ENCODE data around the gene CXorf58. TPM values are rescaled to one million over a fixed set of nuclear protein-coding genes. Genes with fewer than 3 reads are reported as not detected.

The CXorf58 gene
- total RNA-seq, 1 experiment from 2014 or later: not detected

DNA sequence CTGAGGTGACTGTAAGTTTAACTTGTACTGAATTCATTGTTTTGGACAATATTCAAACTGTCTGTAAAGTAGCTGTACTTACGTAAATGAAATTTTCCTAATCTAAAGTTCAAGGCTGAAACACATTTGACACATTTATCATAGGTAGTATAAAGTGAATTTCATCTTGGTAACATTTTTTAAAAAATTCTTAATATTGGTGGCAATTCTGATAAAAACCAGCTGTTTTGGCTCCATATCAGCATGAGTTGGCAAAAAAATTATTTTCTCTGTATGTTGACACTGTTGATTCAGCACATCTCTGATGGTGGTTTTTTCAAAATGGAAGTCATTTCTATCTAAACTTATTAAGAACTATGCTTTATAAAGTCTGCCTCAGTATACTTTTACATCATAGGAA, 30.9 kb downstream of the CXorf58 start:
- intact Hi-C loops (cut with micrococcal nuclease; ENCODE audit: unreplicated experiment): no loop called here
- Histone ChIP-seq H3K36me3 (ENCODE audit: insufficient read depth, low read length, poor library complexity, severe bottlenecking) (no peaks in the 10 kb centered on the region), H3K4me3 (ENCODE audit: low read depth, low read length, poor library complexity, severe bottlenecking) (no peak overlapping the region), H3K4me1 (ENCODE audit: insufficient read depth, low read length, poor library complexity, severe bottlenecking) (peaks cover 4% of the 10 kb centered on the region), H3K9me3 (ENCODE audit: low read depth, low read length, poor library complexity, severe bottlenecking) (no peaks in the 10 kb centered on the region), H3K27ac (ENCODE audit: low read depth, low read length, poor library complexity, severe bottlenecking) (no peak overlapping the region), H3K27me3 (replicated peaks; ENCODE audit: insufficient read depth, low read depth, low read length, poor library complexity) (peaks cover 9% of the 10 kb centered on the region)
- no TSS peak for BruUV-seq (replicated peaks)
- no peak for DNase-seq (ENCODE audit: low spot score)
- ChIA-PET POLR2A (ENCODE audit: low non-redundant PET) (no interaction called here), CTCF (no interaction called here)
- no peak for TF ChIP-seq EZH2 (IDR thresholded peaks at IDR 0.05; ENCODE audit: borderline replicate concordance, low read depth, low read length, poor library complexity, severe bottlenecking)
- TF ChIP-seq, protein P1, sequence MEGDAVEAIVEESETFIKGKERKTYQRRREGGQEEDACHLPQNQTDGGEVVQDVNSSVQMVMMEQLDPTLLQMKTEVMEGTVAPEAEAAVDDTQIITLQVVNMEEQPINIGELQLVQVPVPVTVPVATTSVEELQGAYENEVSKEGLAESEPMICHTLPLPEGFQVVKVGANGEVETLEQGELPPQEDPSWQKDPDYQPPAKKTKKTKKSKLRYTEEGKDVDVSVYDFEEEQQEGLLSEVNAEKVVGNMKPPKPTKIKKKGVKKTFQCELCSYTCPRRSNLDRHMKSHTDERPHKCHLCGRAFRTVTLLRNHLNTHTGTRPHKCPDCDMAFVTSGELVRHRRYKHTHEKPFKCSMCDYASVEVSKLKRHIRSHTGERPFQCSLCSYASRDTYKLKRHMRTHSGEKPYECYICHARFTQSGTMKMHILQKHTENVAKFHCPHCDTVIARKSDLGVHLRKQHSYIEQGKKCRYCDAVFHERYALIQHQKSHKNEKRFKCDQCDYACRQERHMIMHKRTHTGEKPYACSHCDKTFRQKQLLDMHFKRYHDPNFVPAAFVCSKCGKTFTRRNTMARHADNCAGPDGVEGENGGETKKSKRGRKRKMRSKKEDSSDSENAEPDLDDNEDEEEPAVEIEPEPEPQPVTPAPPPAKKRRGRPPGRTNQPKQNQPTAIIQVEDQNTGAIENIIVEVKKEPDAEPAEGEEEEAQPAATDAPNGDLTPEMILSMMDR (conservative IDR thresholded peaks at IDR 0.05; ENCODE audit: low read depth, low read length): no peak

DNA sequence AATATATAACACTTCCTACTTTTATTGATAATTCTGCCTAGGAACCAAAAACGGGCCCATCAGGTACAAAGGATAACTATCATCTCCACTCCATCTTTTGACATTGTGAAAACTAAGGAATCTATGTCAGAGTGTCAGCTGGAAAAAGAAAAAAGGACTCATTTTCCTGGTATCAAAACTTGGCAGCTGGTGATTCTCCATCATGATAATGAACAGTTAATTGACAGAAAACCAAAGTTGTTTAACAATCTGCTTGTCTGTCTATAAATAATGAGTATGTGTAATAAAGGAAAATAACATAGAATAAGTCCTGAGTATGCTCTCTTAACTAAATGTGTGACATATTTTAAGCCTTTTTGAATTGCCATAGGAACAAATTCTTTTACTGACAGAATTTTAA, 31.4 kb downstream of the CXorf58 start:
- intact Hi-C loops (cut with micrococcal nuclease; ENCODE audit: unreplicated experiment): no loop called here
- Histone ChIP-seq H3K9me3 (ENCODE audit: low read depth, low read length, poor library complexity, severe bottlenecking) (no peaks in the 10 kb centered on the region), H3K27ac (ENCODE audit: low read depth, low read length, poor library complexity, severe bottlenecking) (no peak overlapping the region), H3K4me3 (ENCODE audit: low read depth, low read length, poor library complexity, severe bottlenecking) (no peak overlapping the region), H3K36me3 (ENCODE audit: insufficient read depth, low read length, poor library complexity, severe bottlenecking) (no peaks in the 10 kb centered on the region), H3K27me3 (replicated peaks; ENCODE audit: insufficient read depth, low read depth, low read length, poor library complexity) (peaks cover 11% of the 10 kb centered on the region), H3K4me1 (ENCODE audit: insufficient read depth, low read length, poor library complexity, severe bottlenecking) (peaks cover 4% of the 10 kb centered on the region)
- no peak for TF ChIP-seq EZH2 (IDR thresholded peaks at IDR 0.05; ENCODE audit: borderline replicate concordance, low read depth, low read length, poor library complexity, severe bottlenecking)
- CTCF ChIA-PET: no interaction called here
- no peak for DNase-seq (ENCODE audit: low spot score)
- POLR2A ChIA-PET (ENCODE audit: low non-redundant PET): no interaction called here
- no TSS peak for BruUV-seq (replicated peaks)

DNA sequence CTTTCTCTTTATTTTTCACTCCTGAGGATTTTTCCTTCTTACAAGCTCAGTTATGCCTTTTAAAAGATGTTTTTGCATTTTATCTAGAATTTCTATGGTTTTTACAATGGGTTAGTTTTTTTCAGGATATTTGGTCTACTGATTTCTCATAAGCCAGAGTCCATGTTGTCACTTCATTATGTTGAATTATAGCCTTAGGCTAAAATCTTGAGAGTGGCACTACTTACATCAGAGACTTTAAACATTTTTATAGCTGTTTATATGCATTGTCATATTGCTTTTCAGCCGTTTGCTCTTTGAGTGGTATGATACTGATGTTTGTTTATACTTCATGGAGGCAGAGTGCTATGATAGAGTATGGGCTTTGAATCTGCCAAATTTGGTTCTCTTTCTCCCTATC, 36.4 kb downstream of the CXorf58 start:
- intact Hi-C loops (cut with micrococcal nuclease; ENCODE audit: unreplicated experiment): no loop called here
- ChIA-PET CTCF (no interaction called here), POLR2A (ENCODE audit: low non-redundant PET) (no interaction called here)
- H3K36me3 ChIP-seq (ENCODE audit: insufficient read depth, low read length, poor library complexity, severe bottlenecking): no peaks in the 10 kb centered on the region
- H3K4me3 ChIP-seq (ENCODE audit: low read depth, low read length, poor library complexity, severe bottlenecking): no peak overlapping the region
- no peak for TF ChIP-seq EZH2 (IDR thresholded peaks at IDR 0.05; ENCODE audit: borderline replicate concordance, low read depth, low read length, poor library complexity, severe bottlenecking)
- TF ChIP-seq, protein P1 (conservative IDR thresholded peaks at IDR 0.05; ENCODE audit: low read depth, low read length): no peak
- no peak overlapping the region for H3K27ac ChIP-seq (ENCODE audit: low read depth, low read length, poor library complexity, severe bottlenecking)
- H3K27me3 ChIP-seq (replicated peaks; ENCODE audit: insufficient read depth, low read depth, low read length, poor library complexity): peaks cover 20% of the 10 kb centered on the region
- DNase-seq (ENCODE audit: low spot score): no peak
- BruUV-seq (replicated peaks): no TSS peak
- no peaks in the 10 kb centered on the region for H3K9me3 ChIP-seq (ENCODE audit: low read depth, low read length, poor library complexity, severe bottlenecking)
- peaks cover 4% of the 10 kb centered on the region for H3K4me1 ChIP-seq (ENCODE audit: insufficient read depth, low read length, poor library complexity, severe bottlenecking)

DNA sequence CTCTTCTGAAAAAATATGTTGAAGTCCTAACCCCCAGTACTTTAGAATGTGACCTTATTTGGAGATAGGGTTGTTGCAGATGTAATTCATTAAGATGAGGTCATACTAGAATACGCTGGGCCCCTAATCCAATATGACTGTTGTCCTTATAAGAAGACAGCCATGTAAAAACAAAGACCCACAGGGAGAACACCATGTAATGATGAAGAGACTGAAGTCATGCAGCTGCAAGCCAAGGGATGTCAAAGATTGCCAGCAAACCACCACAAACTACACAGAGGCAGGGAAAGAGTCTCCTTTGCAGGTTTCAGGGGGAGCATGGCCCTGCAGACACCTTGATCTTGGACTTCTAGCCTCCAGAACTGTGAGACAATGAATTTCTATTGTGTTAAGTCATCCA, 37.4 kb downstream of the CXorf58 start:
- TF ChIP-seq, protein P1 (conservative IDR thresholded peaks at IDR 0.05; ENCODE audit: low read depth, low read length): no peak
- no peak for TF ChIP-seq EZH2 (IDR thresholded peaks at IDR 0.05; ENCODE audit: borderline replicate concordance, low read depth, low read length, poor library complexity, severe bottlenecking)
- H3K4me3 ChIP-seq (ENCODE audit: low read depth, low read length, poor library complexity, severe bottlenecking): no peak overlapping the region
- BruUV-seq (replicated peaks): no TSS peak
- ChIA-PET POLR2A (ENCODE audit: low non-redundant PET) (no interaction called here), CTCF (no interaction called here)
- no peaks in the 10 kb centered on the region for H3K36me3 ChIP-seq (ENCODE audit: insufficient read depth, low read length, poor library complexity, severe bottlenecking)
- no peaks in the 10 kb centered on the region for H3K9me3 ChIP-seq (ENCODE audit: low read depth, low read length, poor library complexity, severe bottlenecking)
- DNase-seq (ENCODE audit: low spot score): no peak
- intact Hi-C loops (cut with micrococcal nuclease; ENCODE audit: unreplicated experiment): no loop called here
- H3K27ac ChIP-seq (ENCODE audit: low read depth, low read length, poor library complexity, severe bottlenecking): no peak overlapping the region
- peaks cover 15% of the 10 kb centered on the region for H3K27me3 ChIP-seq (replicated peaks; ENCODE audit: insufficient read depth, low read depth, low read length, poor library complexity)
- peaks cover 4% of the 10 kb centered on the region for H3K4me1 ChIP-seq (ENCODE audit: insufficient read depth, low read length, poor library complexity, severe bottlenecking)
